GM19438 (cell line): ENCODE results near the gene PTGER1.
A peak's percentile ranks its signal among the peaks of the same experiment; 100 is the strongest.

Source experiments
- ATAC-seq: cut with Tn5 transposase; IDR thresholded peaks from one replicate; pipeline ENCODE4 v1.9.1; 2021; ENCODE audit warnings: low read depth; ENCODE audit not compliant: unreplicated experiment

PTGER1 gene

GRCh38 chr19:14503285-14503684, 28.1 kb upstream of the PTGER1 start:
- ATAC-seq: no peak

DNA sequence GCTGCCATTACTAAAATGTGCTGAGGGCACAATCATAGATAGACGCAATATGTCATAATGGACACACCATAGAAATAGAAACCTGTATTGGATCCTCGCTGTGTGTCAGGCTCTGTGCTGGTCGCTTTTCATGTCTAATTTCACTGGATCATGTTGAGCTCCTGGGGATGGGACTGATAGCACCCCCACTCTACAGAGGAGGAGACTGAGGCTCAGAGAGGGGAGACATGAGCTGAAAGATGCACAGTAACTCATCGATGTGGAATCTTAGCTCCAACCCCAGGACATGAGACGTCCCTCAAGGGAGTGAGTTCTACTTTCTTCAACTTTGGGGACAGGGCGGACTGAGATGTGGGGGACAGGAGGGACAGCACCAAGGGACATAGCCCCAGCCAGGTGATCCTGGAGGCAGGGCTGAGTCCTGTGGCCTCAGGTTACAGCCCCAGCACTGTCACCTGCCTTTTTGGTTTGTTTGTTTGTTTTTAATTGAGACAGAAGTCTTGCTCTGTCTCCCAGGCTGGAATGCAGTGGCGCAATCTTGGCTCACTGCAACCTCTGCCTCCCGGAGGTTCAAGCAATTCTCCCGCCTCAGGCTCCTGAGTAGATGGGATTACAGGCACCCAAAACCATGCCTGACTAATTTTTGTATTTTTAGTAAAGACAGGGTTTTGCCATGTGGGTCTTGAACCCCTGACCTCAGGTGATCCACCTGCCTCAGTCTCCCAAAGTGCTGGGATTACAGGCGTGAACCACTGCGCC, 27.4 kb upstream of the PTGER1 start:
- ATAC-seq: no peak

DNA sequence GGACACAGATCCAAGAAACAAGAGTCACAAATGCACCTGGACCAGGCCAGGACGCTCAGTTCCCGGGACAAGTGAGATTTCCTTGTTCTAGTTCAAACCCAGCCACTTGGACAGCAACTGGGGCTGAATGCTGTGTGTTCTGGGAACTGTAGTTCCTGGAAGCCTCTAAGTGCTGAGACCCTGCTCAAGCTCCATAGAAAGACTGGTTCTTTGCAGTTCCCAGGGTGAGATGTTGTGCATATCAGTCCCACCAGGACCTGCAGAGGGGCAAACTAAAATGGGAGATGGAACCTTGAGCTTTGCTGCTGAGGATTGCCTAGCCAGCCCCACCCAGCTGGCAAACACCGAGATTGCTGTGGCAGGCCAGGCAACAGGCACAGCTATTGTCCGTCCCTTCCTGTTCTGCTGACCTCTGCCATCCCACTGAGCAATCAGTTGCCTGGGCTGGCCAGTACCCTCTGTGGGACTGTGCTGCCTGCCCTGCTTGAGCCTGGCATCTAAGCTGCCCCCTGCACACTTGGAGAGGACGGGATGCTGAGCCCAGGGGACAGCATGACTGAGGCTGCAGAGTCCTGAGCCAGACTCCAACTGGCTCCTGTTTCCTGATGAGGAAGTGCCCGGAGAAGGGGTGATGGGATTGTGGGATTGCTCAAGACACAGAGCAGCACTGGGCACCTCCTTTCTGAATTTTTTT, 22.2 kb upstream of the PTGER1 start:
- ATAC-seq: no peak

DNA sequence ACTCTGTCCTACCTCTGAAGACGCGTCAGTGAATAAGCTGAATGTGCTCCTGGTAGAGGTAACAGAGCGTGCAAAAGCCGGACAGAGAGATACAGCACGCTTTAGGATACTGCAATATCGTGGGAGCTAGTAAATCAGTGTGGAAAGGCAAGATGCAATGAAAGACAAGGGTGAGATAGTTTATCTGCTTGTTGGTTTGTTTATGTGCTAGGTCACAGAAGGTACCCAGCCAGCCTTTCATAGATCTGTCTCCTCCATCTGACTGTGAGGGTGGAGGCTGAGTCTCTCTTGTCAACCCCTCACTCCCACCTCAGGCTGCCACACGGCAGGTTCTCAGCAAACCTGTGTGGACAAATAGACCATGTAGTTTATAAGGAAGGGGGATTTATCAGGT, 21.7 kb upstream of the PTGER1 start:
- ATAC-seq: no peak

DNA sequence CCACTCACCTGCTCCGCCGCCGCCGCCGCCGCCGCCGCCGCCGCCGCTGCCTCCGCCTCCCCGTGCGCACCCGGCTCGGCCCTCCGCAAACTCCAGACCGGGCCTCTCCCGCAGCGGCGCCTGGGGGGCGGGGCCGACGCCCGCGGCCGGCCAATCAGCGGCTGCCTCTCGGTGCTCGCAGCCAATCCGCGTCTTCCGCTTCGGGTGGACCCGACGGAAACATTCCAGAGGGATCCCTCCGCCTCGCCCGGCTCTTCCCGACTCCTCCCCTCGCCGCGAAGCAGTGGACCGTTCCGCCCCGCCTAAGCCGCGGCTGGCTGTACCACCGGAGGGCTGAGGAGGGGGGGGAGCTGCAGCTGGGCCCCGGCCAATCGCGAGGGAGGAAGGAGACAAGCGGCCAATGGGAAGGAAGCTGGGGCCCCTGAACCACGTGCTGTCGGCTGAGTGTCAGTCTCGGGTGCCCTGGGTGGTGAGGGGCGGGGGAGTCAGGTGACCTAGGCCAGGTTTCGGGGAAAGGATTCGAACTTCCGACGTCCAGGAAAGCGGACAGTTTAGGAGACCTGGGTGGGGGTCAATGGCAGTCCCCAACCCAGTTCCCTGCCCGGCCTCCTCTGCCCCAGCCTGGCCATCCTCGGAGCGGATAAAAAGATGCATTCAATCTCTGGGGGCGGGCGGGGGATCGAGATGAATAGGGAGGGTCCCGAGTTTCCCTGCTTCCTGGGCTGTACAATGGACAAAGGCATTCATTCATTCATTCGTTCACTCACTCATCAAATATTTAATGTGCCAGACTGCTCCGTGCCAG, 21.1 kb upstream of the PTGER1 start, which contains the start of gene GIPC1:
Gene GIPC1 (minus strand): TSS at position 99 of the 805 bp plus-strand sequence. CDS start 13,151 bp downstream, outside the sequence.
- ATAC-seq: peak; percentile 76

DNA sequence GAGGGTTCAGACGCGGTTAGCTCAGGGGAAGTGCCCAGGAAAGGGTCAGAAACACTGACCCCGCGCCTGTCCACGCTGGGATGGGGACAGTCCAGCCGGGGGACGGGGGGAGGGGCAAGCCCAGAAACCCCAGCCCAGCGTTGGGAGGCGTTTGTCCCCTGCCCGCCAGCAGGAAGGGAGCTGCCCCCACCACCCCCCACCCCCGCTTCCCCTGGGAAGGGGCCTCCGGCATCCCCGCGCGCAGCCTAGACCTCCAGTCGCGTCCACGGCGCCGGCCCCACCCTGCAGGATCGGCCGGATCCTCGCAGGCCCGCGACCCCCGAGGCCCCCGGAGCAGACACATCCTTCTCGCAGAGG, 20.5 kb upstream of the PTGER1 start:
- no peak for ATAC-seq

GRCh38 chr19:14494910-14495671, 19.9 kb upstream of the PTGER1 start:
- no peak for ATAC-seq

DNA sequence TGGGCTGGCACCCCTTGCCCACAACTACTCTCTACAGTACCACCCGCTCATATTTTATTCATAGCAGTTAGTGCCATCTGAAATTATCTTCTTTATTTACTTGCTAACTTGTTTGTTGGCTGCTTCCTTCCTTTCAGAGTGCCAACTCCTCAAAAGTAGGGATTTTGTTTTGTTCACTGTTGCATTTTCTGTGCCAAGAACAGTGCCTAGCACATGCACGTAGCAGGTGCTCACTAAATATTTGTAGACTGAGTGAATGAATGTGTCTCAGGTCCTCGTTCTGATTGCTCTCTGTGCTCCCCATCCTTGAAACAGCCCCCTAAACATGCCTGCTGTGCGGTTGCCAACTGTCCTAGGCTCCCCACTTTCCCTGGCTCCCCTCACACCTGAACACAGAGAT, 19.3 kb upstream of the PTGER1 start:
- no peak for ATAC-seq

- ATAC-seq: no peak
Measured at GRCh38 chr19:14492756-14493337, 17.7 kb upstream of the PTGER1 start.

GRCh38 chr19:14487370-14488125, 12.4 kb upstream of the PTGER1 start:
- no peak for ATAC-seq

GRCh38 chr19:14482172-14482941, 7.2 kb upstream of the PTGER1 start:
- no peak for ATAC-seq

- ATAC-seq: no peak
Measured at GRCh38 chr19:14480700-14481079, 5.5 kb upstream of the PTGER1 start.

DNA sequence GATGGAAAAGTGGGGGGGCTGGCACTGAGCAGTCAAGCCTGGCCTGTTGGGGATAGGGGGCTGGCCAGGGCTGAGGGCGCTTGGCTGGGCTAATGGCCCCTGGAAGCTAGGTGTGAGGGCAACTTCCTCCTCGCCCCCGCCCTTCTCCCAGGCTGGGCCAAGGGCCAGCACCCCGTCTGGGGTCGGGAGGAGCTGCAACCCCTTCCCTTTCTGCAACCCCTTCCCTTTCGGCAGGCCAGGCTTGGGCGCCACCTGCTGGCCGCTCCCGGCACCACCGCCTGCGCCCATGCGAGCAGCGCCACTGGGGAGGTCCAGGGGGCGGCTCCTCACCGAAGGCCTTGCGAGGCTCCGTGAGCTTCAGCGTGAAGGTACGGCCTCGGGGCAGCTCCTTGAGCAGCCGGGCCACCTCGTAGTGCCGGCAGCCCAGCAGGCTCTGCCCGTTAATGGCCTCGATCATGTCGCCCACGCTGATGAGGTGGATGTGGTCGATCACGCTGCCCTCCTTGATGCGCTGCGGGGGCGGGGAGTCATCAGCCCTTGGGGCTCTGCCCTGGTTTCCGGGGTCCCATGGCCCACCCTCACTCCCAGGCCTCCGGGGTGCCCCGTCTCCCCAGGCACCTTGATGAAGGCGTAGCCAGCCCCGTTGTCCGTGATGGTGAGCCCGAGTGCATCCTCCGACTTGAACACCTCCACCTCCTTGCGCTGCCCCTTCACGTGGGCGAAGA, 5.0 kb upstream of the PTGER1 start:
- no peak for ATAC-seq

- no peak for ATAC-seq
Measured at GRCh38 chr19:14479309-14479974, 4.3 kb upstream of the PTGER1 start.

DNA sequence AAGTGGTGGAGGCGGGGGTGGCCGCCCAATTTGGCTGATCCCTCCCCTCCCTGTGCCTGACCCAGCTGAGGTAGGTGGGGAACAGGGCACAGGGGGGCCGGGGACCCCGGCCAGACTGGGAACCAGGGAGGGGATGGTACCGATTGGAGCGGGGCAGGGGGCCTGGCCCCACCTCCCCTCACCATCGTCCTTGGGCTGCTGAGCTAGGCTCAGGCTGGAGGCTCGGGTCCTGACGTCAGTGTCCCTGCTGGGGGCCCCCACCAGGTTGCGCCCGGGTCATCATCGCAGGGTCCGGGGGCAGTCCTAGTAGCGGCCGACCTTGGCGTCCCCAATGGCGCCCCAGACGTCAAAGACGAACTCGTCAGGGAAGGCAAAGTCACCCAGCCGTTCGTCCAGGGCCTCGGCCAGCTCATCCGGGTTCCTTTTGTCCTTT, 3.0 kb upstream of the PTGER1 start:
- no peak for ATAC-seq

DNA sequence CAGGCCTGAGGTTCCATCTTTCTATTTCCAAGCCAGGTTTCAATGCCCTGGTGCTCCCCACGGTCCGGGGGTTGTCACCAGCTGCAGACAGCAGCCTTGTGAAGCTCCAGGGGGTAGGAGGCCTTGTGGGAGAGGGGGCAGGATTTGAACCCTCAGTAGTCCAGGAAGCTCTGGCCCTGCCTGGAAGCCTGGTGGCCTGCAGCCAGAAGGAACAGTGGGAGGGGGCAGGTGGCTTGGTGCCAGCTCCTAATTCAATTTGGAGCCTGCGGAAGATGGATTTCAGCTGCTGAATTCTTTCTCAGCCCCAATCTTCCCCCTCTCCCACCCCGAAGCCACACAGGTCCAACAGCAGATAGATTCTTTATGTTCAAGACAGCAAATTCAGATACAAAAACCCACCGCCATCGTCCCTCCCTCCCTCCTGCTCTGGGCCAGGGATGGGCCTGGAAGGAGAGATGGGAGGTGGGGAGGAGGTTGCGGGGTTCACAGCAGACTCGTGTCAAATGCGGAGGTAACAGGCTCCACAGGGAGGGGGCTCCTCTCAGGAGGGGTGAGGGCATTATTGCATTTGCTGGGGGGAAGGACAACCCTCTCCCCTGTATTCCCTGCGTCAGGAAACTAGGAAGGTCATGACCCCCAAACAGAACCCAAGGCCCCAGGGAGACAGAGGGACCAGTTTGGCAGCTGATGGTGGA, 2.4 kb upstream of the PTGER1 start:
- ATAC-seq: no peak
